Measurements from ENCODE around the gene RTN4R.
"Not testable (repeated sequence)": the region's sequence is repeated elsewhere in the genome, so short reads cannot be mapped to it uniquely, and the experiment has no call there.

RTN4R gene

GRCh38 chr22:20270190-20271113 lies 2.3 kb upstream of the RTN4R start:
- DNase-seq: not testable (repeated sequence)

- DNase-seq: not testable (repeated sequence)
These were observed 1.6 kb upstream of the RTN4R start for GRCh38 chr22:20269673-20270072.

- not testable (repeated sequence) for DNase-seq
These were observed 1.1 kb upstream of the RTN4R start for GRCh38 chr22:20269201-20269600.

- DNase-seq: no peak
These were observed 458 bp downstream of the RTN4R start for GRCh38 chr22:20267441-20268278.

GRCh38 chr22:20266667-20267440 lies 1.3 kb downstream of the RTN4R start:
- DNase-seq: not testable (repeated sequence)

GRCh38 chr22:20265772-20266666 lies 2.1 kb downstream of the RTN4R start:
- not testable (repeated sequence) for DNase-seq

GRCh38 chr22:20264614-20265452 lies 3.3 kb downstream of the RTN4R start:
- DNase-seq: no peak

- not testable (repeated sequence) for DNase-seq
These were observed 4.5 kb downstream of the RTN4R start for GRCh38 chr22:20263404-20264281.

- DNase-seq: no peak
These were observed 5.5 kb downstream of the RTN4R start for GRCh38 chr22:20262582-20263147.

GRCh38 chr22:20261848-20262581 lies 6.1 kb downstream of the RTN4R start:
- no peak for DNase-seq

GRCh38 chr22:20260071-20260765 lies 7.9 kb downstream of the RTN4R start:
- no peak for DNase-seq

GRCh38 chr22:20259327-20259688 lies 8.8 kb downstream of the RTN4R start:
- DNase-seq: no peak

- no peak for DNase-seq
These were observed 9.4 kb downstream of the RTN4R start for GRCh38 chr22:20258584-20259326.

GRCh38 chr22:20258021-20258299 lies 10.2 kb downstream of the RTN4R start:
- no peak for DNase-seq

- DNase-seq: no peak
These were observed 10.7 kb downstream of the RTN4R start for GRCh38 chr22:20257212-20258020.

- no peak for DNase-seq
These were observed 11.4 kb downstream of the RTN4R start for GRCh38 chr22:20256551-20257211.
